Activated T-cell treated with anti-CD3 and anti-CD28 coated beads for 1 hour (primary cell): ENCODE measurements around the gene USH2A.

Experiments used
- DNase-seq: peaks from one replicate; pipeline ENCODE4 v3.0.0-alpha.2; 2020; ENCODE audit warnings: low read depth

USH2A gene, protein sequence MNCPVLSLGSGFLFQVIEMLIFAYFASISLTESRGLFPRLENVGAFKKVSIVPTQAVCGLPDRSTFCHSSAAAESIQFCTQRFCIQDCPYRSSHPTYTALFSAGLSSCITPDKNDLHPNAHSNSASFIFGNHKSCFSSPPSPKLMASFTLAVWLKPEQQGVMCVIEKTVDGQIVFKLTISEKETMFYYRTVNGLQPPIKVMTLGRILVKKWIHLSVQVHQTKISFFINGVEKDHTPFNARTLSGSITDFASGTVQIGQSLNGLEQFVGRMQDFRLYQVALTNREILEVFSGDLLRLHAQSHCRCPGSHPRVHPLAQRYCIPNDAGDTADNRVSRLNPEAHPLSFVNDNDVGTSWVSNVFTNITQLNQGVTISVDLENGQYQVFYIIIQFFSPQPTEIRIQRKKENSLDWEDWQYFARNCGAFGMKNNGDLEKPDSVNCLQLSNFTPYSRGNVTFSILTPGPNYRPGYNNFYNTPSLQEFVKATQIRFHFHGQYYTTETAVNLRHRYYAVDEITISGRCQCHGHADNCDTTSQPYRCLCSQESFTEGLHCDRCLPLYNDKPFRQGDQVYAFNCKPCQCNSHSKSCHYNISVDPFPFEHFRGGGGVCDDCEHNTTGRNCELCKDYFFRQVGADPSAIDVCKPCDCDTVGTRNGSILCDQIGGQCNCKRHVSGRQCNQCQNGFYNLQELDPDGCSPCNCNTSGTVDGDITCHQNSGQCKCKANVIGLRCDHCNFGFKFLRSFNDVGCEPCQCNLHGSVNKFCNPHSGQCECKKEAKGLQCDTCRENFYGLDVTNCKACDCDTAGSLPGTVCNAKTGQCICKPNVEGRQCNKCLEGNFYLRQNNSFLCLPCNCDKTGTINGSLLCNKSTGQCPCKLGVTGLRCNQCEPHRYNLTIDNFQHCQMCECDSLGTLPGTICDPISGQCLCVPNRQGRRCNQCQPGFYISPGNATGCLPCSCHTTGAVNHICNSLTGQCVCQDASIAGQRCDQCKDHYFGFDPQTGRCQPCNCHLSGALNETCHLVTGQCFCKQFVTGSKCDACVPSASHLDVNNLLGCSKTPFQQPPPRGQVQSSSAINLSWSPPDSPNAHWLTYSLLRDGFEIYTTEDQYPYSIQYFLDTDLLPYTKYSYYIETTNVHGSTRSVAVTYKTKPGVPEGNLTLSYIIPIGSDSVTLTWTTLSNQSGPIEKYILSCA (N-terminal part only)

DNA sequence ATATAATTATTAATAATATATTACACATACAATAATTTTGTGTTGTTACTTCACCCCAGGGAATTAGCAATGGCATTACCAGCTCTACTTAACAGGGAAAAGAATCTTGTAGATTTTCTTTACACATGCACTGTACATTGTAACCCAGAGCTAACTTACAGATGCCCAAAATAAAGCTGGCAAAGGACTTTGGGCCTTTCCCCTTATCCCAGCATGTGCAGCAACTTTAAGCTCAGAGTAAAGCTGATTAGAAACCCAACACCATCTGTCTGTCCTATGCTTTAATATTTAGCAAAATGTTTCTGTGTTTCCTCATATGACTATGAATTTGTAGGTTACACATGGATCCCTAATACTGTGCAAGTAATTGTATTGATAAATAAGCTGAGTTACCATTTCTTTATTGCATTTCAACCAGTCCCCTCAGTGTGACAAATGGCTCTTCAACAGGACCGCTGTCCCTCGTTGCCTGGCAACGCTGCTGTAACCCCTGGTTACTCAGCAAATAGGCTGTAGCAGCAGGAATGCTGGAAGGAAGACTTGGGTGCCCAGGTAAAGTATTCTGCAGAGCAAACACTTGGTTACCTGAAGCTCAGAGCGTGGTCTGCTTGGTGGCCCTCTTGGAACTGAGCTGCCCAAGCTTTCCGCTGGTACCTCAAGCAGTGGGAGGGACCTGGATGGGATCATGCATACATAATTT is at the start of gene USH2A:
USH2A (minus strand) TSS at position 628 of the 700 bp plus-strand sequence. CDS start 1,112 bp downstream, outside the sequence.
- DNase-seq, result no peak

DNA sequence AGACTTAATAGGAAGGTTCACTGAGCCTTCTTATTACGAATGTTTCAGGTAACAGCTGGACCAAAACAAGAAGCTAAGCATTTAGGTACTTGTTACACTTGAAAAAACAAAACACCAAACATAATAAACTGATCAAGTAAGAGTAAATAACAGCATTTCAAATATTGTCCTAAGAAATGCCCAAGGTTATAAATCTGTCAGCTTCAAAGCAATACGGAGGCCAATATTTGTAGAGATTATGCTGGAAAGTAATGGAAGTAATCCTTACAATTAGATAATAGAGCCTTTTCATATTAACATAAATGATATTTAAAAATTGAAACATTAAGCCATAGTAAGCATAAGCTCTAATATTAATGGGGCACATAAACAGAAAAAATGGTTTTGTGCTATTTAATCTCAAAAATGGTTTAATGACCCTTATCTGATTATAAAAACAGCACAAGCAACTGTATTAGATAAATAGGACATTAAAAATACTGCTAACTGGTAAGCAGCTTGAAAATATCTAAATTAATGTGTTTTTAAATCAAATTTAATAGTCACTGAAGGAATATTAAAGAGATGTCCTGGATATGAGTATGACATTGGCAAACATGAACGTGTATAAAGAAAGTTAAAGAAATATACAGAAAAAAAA is 43.0 kb upstream of the USH2A start:
- no peak for DNase-seq

DNA sequence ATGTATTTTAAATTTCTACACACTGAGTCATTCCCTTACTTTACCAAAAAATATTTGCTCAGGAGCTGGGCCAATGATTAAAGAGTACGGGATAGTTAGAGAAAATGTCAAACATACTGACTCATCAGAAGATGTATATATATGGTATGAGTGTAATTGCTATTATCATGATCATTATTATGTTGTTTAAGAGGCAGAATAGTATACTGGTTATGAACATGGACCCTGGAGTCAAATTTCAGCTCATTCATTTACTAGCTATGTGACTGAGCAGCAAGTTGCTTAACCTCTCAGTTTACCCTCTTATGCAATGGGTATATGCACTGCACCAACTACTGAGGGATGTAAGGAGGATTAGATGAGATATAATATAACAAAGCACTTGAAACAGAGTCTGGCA is 41.2 kb upstream of the USH2A start:
- no peak for DNase-seq

DNA sequence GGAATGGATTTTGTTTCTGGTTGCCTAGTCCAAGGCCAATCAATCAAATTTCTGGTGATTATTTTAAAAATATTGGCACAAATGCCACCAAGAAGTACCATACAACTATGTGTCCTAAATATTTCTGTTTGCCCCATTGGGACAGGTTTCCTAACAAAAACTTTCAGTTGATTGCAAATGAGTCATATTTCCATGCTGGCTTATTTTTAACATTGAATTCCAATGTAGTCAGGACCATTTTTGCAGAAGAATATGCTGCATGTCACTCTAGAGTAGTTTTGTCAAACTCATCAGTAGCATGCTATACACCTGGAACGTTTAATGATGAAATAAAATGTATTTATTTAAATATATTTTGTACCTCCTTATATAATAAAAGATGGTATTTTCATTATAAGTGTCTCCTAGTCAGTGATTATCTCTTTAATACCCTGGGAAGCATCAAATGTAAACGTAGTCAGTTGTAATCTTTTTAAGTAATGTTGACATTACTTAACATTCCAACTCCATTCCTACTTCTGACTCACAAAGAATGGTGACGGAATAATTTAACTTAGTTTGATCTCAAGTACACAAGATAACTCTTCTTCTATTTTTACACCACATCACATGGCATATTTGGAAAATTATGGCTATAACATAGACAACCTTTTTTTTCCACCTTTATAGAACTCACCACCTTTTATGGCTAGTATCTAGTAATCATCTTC is 39.0 kb upstream of the USH2A start:
- no peak for DNase-seq

DNA sequence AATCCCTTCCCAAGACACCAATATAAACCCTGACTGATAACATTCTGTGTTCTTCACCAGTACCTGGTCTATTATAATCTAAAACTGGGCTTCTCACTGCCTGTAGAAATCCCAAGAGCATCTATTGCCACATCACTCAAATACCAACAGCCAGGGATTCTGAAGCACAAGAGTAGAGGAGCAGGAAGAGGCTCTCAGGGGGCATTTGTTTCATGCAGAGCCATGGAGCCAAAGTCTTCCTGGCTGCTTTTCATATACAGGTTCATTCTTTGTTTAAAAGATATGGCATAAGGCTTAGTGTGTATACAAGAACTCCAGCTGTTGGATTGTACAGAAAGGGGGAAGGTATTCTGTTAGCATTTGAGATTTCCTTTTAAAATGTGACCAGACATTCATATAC is 38.2 kb upstream of the USH2A start:
- no peak for DNase-seq

DNA sequence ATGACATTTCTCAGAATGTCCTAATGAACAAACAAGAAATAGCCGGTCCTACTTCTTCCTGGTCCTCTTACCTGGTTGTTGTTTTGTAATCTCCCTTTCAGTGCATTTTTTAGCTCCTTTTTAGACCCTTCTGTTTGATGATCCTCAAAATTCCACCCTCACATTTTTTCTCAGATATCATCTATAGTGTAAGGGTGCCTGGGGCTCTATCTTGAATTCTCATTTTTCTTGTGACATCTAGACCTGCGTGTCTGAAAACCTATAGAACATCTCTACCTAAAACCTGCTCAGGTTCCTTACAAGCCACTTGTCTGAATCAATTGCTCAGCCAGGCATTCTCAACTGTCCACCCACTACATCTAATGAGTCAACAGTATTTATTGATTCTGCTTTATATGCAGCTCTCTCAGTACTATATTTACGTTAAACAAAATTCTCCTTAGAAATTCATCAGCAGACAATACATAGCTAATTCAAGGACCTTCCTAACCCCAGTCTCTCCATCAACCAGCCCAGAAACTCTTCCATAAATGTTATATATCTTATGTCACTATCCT is 36.5 kb upstream of the USH2A start:
- DNase-seq, result no peak

DNA sequence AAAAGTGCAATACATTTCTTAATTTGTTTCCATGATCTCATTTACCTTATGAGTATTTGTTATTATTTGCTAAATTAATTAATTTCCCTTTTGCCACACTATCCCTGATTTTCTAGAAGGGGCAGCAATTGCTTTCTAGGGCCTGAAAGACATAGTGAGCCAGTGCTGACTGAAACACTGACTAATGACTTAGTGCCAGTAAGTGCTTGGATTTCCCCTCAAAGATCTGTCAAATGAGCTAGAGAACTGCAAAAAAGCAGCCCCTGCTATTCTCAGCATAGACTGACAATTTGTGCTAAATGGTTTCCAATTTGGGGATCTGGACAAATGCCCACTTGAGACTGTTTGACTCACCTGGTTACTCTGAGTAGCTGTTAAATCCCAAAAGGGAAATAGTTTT is 35.6 kb upstream of the USH2A start:
- no peak for DNase-seq

DNA sequence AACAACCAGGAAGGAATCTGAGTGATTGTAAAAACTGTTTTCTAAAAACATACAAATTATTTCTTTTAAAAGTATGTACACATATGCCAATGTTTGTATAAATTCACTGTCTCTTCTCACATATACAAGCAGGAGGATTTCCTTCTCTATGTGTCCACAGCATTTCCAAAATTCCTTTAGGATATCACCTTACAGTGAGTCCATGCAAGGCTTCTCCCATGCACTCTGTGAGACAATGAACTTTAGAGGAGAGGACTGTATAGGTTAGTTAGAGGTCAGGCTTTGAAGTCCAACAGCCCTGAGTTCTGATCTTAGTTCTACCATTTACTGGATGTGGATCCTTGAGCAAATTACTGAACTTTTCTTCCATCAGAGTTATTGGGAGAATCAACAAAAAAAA is 34.1 kb upstream of the USH2A start:
- no peak for DNase-seq

DNA sequence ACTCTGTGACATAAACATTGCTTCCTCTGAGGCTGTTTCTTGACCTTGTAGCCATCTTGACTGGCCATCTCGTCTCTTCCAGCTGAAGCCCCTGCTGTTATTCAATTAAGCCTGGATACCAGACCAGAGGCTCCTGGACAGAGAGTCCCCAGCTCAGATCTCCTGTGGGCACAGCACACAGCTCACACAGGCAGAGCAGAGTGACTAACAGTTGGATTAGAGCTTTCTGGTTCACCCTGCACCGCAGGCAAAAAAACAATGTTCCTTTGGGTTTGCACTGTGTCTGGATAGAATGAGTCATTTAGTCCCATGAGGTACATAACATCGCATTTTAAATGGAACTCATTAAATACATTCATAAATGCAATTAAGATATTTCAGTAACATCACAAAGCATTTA is 33.4 kb upstream of the USH2A start:
- no peak for DNase-seq

DNA sequence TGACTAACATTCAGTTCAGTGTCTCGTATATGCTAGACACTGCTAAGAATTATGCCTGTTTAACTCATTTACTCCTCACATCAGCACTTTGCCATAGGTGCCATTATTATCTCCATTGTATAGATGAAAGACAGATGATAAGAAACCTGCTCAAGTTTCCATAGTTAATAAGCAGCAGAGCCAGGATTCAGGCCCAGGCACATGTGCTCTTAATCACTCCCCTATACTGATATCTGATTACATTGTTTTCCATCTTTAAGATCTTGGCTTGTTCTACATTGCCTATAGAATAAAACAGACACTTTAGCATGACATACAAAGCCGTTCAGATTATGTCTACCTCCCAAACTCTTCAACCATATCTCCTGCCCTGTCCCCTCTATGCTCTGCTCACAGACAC is 30.5 kb upstream of the USH2A start:
- no peak for DNase-seq

DNA sequence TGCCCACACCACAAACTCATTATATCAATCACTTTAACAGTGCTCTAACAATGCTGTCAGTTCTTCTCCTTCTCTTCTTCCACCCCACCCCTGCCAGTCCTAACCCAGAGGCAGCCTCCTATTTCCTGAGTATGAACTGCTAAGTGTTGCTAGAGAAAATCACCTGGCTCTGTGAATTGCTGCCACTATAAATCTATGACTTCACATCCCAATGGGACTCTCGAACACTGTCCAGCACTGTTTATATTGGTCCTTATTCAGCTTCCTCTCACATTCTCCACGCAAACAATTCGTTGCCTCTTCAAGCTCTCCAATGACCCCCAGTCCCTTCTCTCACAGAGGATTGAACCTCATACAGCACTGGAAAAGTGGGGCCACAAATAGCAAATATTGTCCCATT is 27.0 kb upstream of the USH2A start:
- no peak for DNase-seq

DNA sequence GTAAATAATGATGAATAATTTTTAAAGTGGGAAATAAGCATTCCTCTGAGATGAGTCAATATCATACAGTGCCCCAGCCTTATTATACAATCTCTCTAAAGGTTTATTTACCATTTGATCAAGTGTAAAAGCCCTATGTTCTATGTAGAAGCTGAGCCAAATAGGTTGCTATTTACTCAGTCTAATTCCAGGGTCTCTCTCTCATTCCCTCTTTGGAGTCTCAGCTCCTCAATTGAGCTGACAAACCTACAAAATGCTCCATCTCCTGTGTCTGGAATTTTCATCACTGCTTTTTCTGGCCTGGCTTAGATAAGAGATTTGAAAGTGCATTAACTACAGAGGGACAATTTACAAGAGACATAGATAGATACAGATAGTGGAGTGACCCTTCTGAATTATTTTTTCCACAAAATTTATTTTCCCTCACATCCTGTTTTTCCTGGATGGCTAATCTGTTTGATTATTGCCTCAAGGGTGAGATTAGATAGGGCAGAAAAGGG is 24.8 kb upstream of the USH2A start:
- DNase-seq, result no peak

DNA sequence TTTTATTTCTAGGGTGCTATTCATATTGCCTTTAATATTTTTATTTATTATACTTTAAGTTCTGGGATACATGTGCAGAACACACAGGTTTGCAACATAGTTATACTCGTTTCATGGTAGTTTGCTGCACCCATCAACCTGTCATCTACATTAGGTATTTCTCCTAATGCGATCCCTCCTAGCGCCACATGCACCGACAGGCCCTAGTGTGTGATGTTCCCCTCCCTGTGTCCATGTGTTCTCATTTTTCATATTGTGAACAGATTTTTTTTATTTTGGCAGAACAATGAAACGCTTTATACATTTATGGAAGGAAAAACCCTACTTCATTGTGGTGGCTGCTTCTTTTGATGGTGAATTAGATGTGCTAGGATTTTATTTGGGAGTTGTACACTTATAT is 14.4 kb upstream of the USH2A start:
- no peak for DNase-seq

DNA sequence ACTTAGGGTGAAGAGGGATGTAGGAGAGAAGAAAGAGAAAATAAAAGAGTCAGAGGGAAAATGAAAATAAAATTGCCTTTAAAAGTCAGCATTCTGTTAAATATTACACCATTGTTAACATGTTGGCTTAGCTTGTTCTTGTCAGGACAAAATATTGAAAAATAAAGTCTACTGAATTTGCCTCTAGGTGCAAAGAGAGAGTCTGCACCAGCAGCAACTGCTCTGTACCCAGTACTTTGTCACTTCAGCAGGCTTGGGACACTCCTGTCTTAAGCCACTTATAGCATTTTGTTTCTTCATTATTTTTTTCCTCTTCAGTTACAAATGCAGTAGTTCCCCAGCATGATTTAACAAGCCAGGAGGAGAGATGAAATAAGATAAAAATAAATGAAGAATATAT is 11.0 kb upstream of the USH2A start:
- no peak for DNase-seq

DNA sequence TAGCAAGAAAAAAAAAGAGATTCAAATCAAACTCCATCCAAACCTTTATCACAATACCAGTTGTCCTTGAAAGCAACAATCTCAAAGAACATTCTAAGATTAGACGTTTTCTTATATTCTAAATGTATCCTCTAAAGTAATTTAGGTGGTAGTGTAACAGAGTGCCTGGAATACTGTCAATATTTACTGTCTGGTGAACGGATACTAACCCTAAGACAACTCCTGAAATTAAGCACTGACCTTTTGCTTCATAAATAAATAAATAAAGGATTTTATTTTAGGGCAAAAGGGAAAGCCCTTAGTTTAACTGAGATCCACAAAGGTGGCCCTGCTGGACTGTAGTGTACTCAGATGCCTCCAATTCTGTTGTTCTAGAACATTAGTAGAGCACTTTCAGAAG is 9.9 kb upstream of the USH2A start:
- DNase-seq, result no peak

DNA sequence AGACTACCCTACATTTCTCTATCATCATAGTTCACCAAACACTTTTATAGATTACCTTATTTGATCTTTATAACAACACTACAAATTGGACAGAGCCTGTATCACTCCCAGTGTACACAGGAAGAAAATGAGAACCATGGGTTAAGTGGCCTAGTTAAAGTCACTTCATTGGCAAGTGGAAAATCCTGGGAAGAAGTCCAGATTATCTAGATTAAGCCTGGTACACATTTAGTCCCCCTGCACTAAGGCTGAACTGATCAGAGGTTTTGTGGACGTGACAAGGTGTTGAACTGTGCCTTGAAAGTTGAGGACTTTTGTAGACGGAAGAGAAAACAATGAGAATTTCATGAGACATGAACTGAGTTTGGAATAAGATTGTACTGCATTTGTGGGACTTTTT is 7.5 kb upstream of the USH2A start:
- DNase-seq, result no peak

DNA sequence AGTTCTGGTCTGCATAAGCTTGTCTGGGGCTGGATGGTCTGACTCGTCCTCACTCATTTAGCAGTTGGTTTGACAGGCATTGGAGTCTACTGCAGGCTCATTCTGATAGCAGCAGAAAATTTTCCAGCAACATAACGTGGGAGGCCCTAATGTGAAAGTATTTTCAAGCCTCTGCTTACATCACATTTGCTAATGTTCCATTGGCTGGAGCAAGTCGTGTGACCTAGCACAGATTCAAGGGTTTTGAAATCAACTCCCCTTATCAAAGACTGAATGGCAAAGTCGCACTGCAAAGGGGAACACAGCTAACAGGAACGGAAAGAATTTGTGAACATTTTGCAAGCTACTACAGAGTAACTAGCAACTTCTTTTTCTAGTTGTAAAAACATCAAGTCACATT is 2.3 kb upstream of the USH2A start:
- no peak for DNase-seq

DNA sequence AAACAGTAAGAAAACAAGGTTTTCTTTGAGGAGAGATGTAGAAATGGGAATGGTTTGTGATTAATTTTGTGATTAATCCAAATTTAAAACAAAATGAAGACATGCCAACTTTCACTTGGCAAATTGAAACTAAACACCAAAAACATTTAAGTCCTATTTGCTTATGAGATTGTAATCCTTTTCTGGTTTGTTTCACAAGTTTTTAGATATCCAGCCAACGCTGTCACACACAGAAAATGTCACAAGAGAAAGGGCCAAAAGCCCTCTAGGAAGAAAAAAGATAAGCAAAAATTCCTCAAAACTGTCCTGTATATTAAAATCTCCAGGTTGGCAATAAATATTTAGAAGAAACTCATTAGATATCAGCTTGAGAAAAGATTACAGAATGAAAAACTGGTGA is 2.5 kb downstream of the USH2A start:
- DNase-seq, result no peak

DNA sequence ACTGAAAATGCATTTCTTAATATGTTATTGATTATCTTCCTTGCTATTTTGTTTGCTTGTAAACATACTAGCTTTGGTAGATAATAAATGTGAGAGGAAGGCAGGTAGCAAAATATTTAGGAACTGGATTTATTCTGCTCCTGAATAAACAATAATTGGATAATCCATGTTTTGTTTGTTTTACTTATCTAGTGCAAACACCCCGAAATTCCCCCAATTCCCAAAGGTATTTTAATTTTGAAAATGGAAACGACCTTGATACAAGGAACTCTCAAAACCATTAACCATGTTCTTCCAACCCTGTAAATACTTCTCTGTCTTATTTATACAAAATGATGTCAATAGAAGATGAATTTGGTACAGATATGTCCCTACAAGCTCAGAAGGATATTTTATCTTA is 3.0 kb downstream of the USH2A start:
- DNase-seq, result no peak

DNA sequence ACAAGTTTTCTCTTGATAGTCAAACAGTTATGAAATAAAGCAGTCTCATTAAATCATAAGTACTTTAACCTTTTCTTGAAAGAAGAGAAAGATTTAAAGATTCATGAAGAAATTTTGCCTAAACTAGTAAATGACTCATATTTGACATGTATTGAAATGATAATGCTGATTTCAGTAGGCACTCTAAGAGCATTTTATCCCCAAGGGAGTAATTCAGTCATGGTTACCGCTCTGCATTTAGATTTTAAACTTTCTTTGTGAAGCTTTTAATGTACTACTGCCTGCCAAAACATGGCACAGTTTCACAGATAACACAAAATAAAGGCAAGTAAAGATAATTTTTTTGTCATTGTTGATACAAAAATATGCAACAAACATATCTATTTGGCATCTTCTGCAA is 6.8 kb downstream of the USH2A start:
- DNase-seq, result no peak
